OCI-LY1 (cell line): ENCODE data around the gene MFSD12.

ENCODE experiments used
- H2AFZ ChIP-seq: fragments of 200-600 bp; sonication (generic), shearing (Covaris generic); 2 replicates; pipeline ENCODE4 v1.6.0; 2014; ENCODE audit warnings: antibody characterized with exemption, mild to moderate bottlenecking, low read length
- H3F3A ChIP-seq: fragments of 200-600 bp; sonication (generic), shearing (Covaris generic); 2 replicates; pipeline ENCODE4 v1.6.0; 2014; ENCODE audit warnings: mild to moderate bottlenecking, antibody characterized with exemption, low read length, moderate library complexity; ENCODE audit not compliant: insufficient read depth
- H3K27ac ChIP-seq: fragments of 200-600 bp; sonication (generic); 2 replicates; pipeline ENCODE4 v1.5.1; 2014; ENCODE audit warnings: low read length, mixed run types, mild to moderate bottlenecking, low read depth; ENCODE audit not compliant: poor library complexity, severe bottlenecking
- H3K27me3 ChIP-seq: fragments of 200-600 bp; sonication (generic); 2 replicates; pipeline ENCODE4 v1.6.0; 2014; ENCODE audit warnings: antibody characterized with exemption, mild to moderate bottlenecking, low read length, moderate library complexity; ENCODE audit not compliant: insufficient read depth
- H3K36me3 ChIP-seq: fragments of 200-600 bp; sonication (generic); 2 replicates; pipeline ENCODE4 v1.6.1; 2014; ENCODE audit warnings: mild to moderate bottlenecking, antibody characterized with exemption, low read length, moderate library complexity, mixed read lengths; ENCODE audit not compliant: insufficient read depth
- H3K4me1 ChIP-seq: fragments of 200-600 bp; sonication (generic); 2 replicates; pipeline ENCODE4 v1.5.1; 2014; ENCODE audit warnings: mild to moderate bottlenecking, low read length, moderate library complexity; ENCODE audit not compliant: insufficient read depth, severe bottlenecking
- H3K4me2 ChIP-seq: fragments of 200-600 bp; sonication (generic), shearing (Covaris generic); 2 replicates; pipeline ENCODE4 v1.6.1; 2014; ENCODE audit warnings: low read length
- H3K4me3 ChIP-seq: fragments of 200-600 bp; sonication (generic); 2 replicates; pipeline ENCODE4 v1.5.1; 2014; ENCODE audit warnings: low read length, low read depth, mild to moderate bottlenecking, mixed read lengths; ENCODE audit not compliant: poor library complexity, severe bottlenecking
- H3K79me2 ChIP-seq: fragments of 200-600 bp; shearing (Covaris generic); 2 replicates; pipeline ENCODE4 v1.6.1; 2016; ENCODE audit warnings: mixed run types, low read length, mixed read lengths; ENCODE audit not compliant: insufficient read depth
- H3K9ac ChIP-seq: fragments of 200-600 bp; sonication (generic), shearing (Covaris generic); 2 replicates; pipeline ENCODE4 v1.6.1; 2014; ENCODE audit warnings: mild to moderate bottlenecking, low read length, mixed read lengths
- H3K9me2 ChIP-seq: fragments of 200-600 bp; sonication (generic), shearing (Covaris generic); 2 replicates; pipeline ENCODE4 v1.6.1; 2014; ENCODE audit warnings: low read depth, mild to moderate bottlenecking, low read length, mixed read lengths
- H3K9me3 ChIP-seq: fragments of 200-600 bp; shearing (Covaris generic); 2 replicates; pipeline ENCODE4 v1.6.1; 2014; ENCODE audit warnings: low read length, mixed read lengths
- H4K20me1 ChIP-seq: fragments of 200-600 bp; sonication (generic), shearing (Covaris generic); 2 replicates; pipeline ENCODE4 v1.6.0; 2016; ENCODE audit warnings: mild to moderate bottlenecking, low read length; ENCODE audit not compliant: insufficient read depth
- CTCF ChIP-seq: fragments of 200-600 bp; sonication (generic), shearing (Covaris generic); IDR thresholded peaks from 2 replicates; pipeline ENCODE4 v1.5.1; 2017; ENCODE audit warnings: mild to moderate bottlenecking, antibody characterized with exemption, low read length, moderate library complexity, mixed read lengths
- EZH2 ChIP-seq: fragments of 200-600 bp; sonication (generic), shearing (Covaris generic); IDR thresholded peaks from 2 replicates; pipeline ENCODE4 v1.8.0; 2017; ENCODE audit warnings: borderline replicate concordance, mixed run types, mild to moderate bottlenecking, antibody characterized with exemption, low read length, moderate library complexity, mixed read lengths

Gene MFSD12

GRCh38 chr19:3528539-3529211, 28.7 kb downstream of the MFSD12 start:
- H3K4me2 ChIP-seq, result no peak overlapping the region
- no peak overlapping the region for H3K27ac ChIP-seq
- no peak overlapping the region for H2AFZ ChIP-seq
- no peak overlapping the region for H3K4me3 ChIP-seq
- no peak overlapping the region for H3K9ac ChIP-seq
- peaks cover 59% of the 10 kb centered on the region for H3K36me3 ChIP-seq
- TF ChIP-seq EZH2 (no peak), CTCF (no peak)
- H3K79me2 ChIP-seq, result no peaks in the 10 kb centered on the region
- H3F3A ChIP-seq, result no peaks in the 10 kb centered on the region
- H3K9me3 ChIP-seq, result no peaks in the 10 kb centered on the region
- H4K20me1 ChIP-seq, result no peaks in the 10 kb centered on the region
- H3K9me2 ChIP-seq, result no peaks in the 10 kb centered on the region
- H3K4me1 ChIP-seq, result no peaks in the 10 kb centered on the region
- no peaks in the 10 kb centered on the region for H3K27me3 ChIP-seq

- H3K27me3 ChIP-seq, result no peaks in the 10 kb centered on the region
- H3F3A ChIP-seq, result no peaks in the 10 kb centered on the region
- H3K36me3 ChIP-seq, result peaks cover 53% of the 10 kb centered on the region
- no peaks in the 10 kb centered on the region for H3K9me3 ChIP-seq
- H3K27ac ChIP-seq, result no peak overlapping the region
- H3K9me2 ChIP-seq, result no peaks in the 10 kb centered on the region
- H3K4me1 ChIP-seq, result no peaks in the 10 kb centered on the region
- no peak overlapping the region for H2AFZ ChIP-seq
- no peak overlapping the region for H3K4me3 ChIP-seq
- H3K9ac ChIP-seq, result no peak overlapping the region
- no peak overlapping the region for H3K4me2 ChIP-seq
- no peaks in the 10 kb centered on the region for H4K20me1 ChIP-seq
- no peak for TF ChIP-seq CTCF
- TF ChIP-seq EZH2, result no peak
- no peaks in the 10 kb centered on the region for H3K79me2 ChIP-seq
Measured at GRCh38 chr19:3528080-3528479, 29.3 kb downstream of the MFSD12 start.

GRCh38 chr19:3527238-3527910, 30.0 kb downstream of the MFSD12 start:
- H3K36me3 ChIP-seq, result peaks cover 53% of the 10 kb centered on the region
- H2AFZ ChIP-seq, result no peak overlapping the region

More at GRCh38 chr19:3527238-3527910, 30.0 kb downstream of the MFSD12 start:
- Histone ChIP-seq H3K4me2 (no peak overlapping the region), H3K27me3 (no peaks in the 10 kb centered on the region), H3K9ac (no peak overlapping the region), H4K20me1 (no peaks in the 10 kb centered on the region), H3K4me1 (no peaks in the 10 kb centered on the region), H3K4me3 (no peak overlapping the region), H3F3A (no peaks in the 10 kb centered on the region), H3K27ac (no peak overlapping the region), H3K9me2 (no peaks in the 10 kb centered on the region), H3K79me2 (no peaks in the 10 kb centered on the region), H3K9me3 (no peaks in the 10 kb centered on the region)
- TF ChIP-seq CTCF (no peak), EZH2 (no peak)
